B cell (primary cell): ENCODE results near the gene NTMT1. TPM values are rescaled to one million over a fixed set of nuclear protein-coding genes. Genes with fewer than 3 reads are reported as not detected.

ENCODE experiments used
- ATAC-seq: fragments of 200-7000 bp; cut with Tn5 transposase; one replicate; pipeline ENCODE4 v1.10.0; 2021; ENCODE audit warnings: low read depth, mild to moderate bottlenecking, moderate number of reproducible peaks, moderate library complexity
- CTCF ChIA-PET: fragments of 350-600 bp; sonication (Branson Sonifier 250); formaldehyde crosslinking; loops from one replicate; lab custom pipeline; 2021; ENCODE audit warnings: antibody characterized with exemption, inconsistent platforms; lab: Charles Lee
- POLR2A ChIA-PET: fragments of 350-600 bp; sonication (Branson Sonifier 250); formaldehyde crosslinking; loops from one replicate; lab custom pipeline; 2021; ENCODE audit warnings: antibody characterized with exemption; lab: Charles Lee
- DNase-seq: peaks from one replicate; pipeline ENCODE4 v3.0.0; 2013
- H2AFZ ChIP-seq: 2 replicates; pipeline ENCODE4 v1.6.1; 2012; ENCODE audit warnings: mild to moderate bottlenecking, low read depth, low read length; ENCODE audit not compliant: insufficient read depth, poor library complexity, severe bottlenecking
- H3K27ac ChIP-seq, 2 donors: 1 replicate in 1 of 2; 2 replicates in 1 of 2; pipeline ENCODE4 v1.5.1; 2012 to 2013; ENCODE audit warnings: low read length in 2 of 2, mild to moderate bottlenecking in 2 of 2, moderate library complexity in 1 of 2
- H3K27me3 ChIP-seq, 4 experiments: fragments of 200-600 bp in 1 of 4; sonication (generic) in 1 of 4; replicated peaks in 1 of 4; 1 replicate in 2 of 4; 2 replicates in 2 of 4; pipeline versions ENCODE4 v1.6.1 to v1.7.0; 2013 to 2016; ENCODE audit warnings: low read length in 3 of 4, mild to moderate bottlenecking in 2 of 4, mixed read lengths in 1 of 4, moderate library complexity in 1 of 4; ENCODE audit not compliant: insufficient read depth in 4 of 4, control insufficient read depth in 3 of 4; ENCODE audit errors: control extremely low read depth in 1 of 4
- H3K36me3 ChIP-seq, 2 experiments: replicated peaks in 1 of 2; 1 replicate in 1 of 2; 2 replicates in 1 of 2; pipeline versions ENCODE4 v1.6.1 to v1.7.1; 2013; ENCODE audit warnings: low read length in 1 of 2; ENCODE audit not compliant: insufficient read depth in 2 of 2, control insufficient read depth in 1 of 2; ENCODE audit errors: control extremely low read depth in 1 of 2, extremely low read depth in 1 of 2
- H3K4me1 ChIP-seq, 2 donors: fragments of 200-600 bp in 1 of 2; sonication (generic) in 1 of 2; 1 replicate in 1 of 2; 2 replicates in 1 of 2; pipeline versions ENCODE4 v1.5.1 to v1.6.1; 2013 to 2017; ENCODE audit warnings: low read length in 2 of 2; ENCODE audit not compliant: control insufficient read depth in 2 of 2, insufficient read depth in 2 of 2
- H3K4me2 ChIP-seq: replicated peaks from 2 replicates; pipeline ENCODE3; 2012; ENCODE audit warnings: mild to moderate bottlenecking, low read depth, low read length; ENCODE audit not compliant: poor library complexity, severe bottlenecking
- H3K4me3 ChIP-seq, 5 experiments: fragments of 200-600 bp in 1 of 5; sonication (generic) in 1 of 5; 1 replicate in 3 of 5; 2 replicates in 2 of 5; pipeline versions ENCODE4 v1.5.1 to v1.7.0; 2011 to 2016; ENCODE audit warnings: low read length in 4 of 5, mild to moderate bottlenecking in 4 of 5, low read depth in 2 of 5, control low read depth in 1 of 5, moderate library complexity in 1 of 5; ENCODE audit not compliant: insufficient read depth in 1 of 5; ENCODE audit errors: control extremely low read depth in 1 of 5, extremely low read depth in 1 of 5
- H3K79me2 ChIP-seq: fragments of 200-600 bp; sonication (generic); one replicate; pipeline ENCODE4 v1.6.0; 2016; ENCODE audit warnings: low read length; ENCODE audit not compliant: control insufficient read depth, insufficient read depth
- H3K9ac ChIP-seq: fragments of 200-600 bp; sonication (generic); 2 replicates; pipeline ENCODE4 v1.6.1; 2017; ENCODE audit warnings: mild to moderate bottlenecking, low read length, moderate library complexity
- H3K9me3 ChIP-seq, 3 donors: one replicate each; pipeline versions ENCODE4 v1.6.1 to v1.7.1; 2013; ENCODE audit warnings: low read length in 2 of 3; ENCODE audit not compliant: control insufficient read depth in 2 of 3, insufficient read depth in 1 of 3; ENCODE audit errors: control extremely low read depth in 1 of 3
- H4K20me1 ChIP-seq: 2 replicates; pipeline ENCODE4 v1.6.0; 2012; ENCODE audit warnings: mild to moderate bottlenecking, low read length; ENCODE audit not compliant: insufficient read depth, control insufficient read depth, poor library complexity, severe bottlenecking
- H3K27ac Mint-ChIP-seq: one replicate; pipeline ENCODE4 v1.8.0; 2021; ENCODE audit warnings: mixed read lengths
- H3K27me3 Mint-ChIP-seq: one replicate; pipeline ENCODE4 v1.8.0; 2021; ENCODE audit warnings: mixed read lengths
- H3K4me1 Mint-ChIP-seq: one replicate; pipeline ENCODE4 v1.8.0; 2021; ENCODE audit warnings: mixed read lengths
- H3K4me3 Mint-ChIP-seq: one replicate; pipeline ENCODE4 v1.8.0; 2021; ENCODE audit warnings: mixed read lengths
- H3K9me3 Mint-ChIP-seq: one replicate; pipeline ENCODE4 v1.8.0; 2022; ENCODE audit warnings: mixed read lengths; ENCODE audit not compliant: insufficient read depth
- CTCF ChIP-seq: fragments of 200-600 bp; IDR thresholded peaks from one replicate; pipeline ENCODE4 v1.8.0; 2022; ENCODE audit warnings: antibody characterized with exemption, mild to moderate bottlenecking
- EZH2 ChIP-seq: IDR thresholded peaks from 2 replicates; pipeline ENCODE4 v1.6.1; 2012; ENCODE audit warnings: borderline replicate concordance, low read depth, mild to moderate bottlenecking, moderate library complexity, low read length; ENCODE audit not compliant: insufficient read depth, poor library complexity, severe bottlenecking
- WGBS: methylation state at CpG from one replicate; pipeline ENCODE4 v1.1.5; 2013; ENCODE audit warnings: missing lambda C conversion rate; ENCODE audit not compliant: insufficient coverage; 5-methylcytosine and 5-hydroxymethylcytosine counted together
- intact Hi-C: fragments of 100-400 bp; cut with micrococcal nuclease; formaldehyde crosslinking; loops from one replicate; pipeline ENCODE4 v1.10.0; 2022
- polyA plus RNA-seq: library from polyadenylated mRNA; depleted of rRNA; stranded (reverse); fragments of >200 nt; gene quantifications from 2 replicates; pipeline ENCODE4 v1.2.3, GENCODE V29; 2012
- total RNA-seq, 2 donors: library from RNA; stranded (reverse); fragments of 120-200 nt in 1 of 2; gene quantifications; 1 replicate in 1 of 2; 2 replicates in 1 of 2; pipeline versions ENCODE4 v1.2.3 to v1.2.4, GENCODE V29; 2013 to 2022

Gene NTMT1
- total and polyA plus RNA-seq, 2 donors (not counting 1 experiment from before 2014, with no cell fraction given), result 21.8 to 35.3 TPM

- no peak for ATAC-seq
- ChIA-PET CTCF (no interaction called here), POLR2A (interaction anchor here (0.5 kb wide), 1 partner anchor 73 kb away, joined by 5 read pairs; no protein-coding TSS in a partner anchor)
- Histone ChIP-seq H3K27me3 (peaks cover 0 to 3% (median 0%) of the 10 kb centered on the region in 4 experiments), H2AFZ (no peak overlapping the region), H3K4me1 (no peaks in the 10 kb centered on the region), H3K27ac (no peak overlapping the region), H3K4me3 (no peak overlapping the region), H3K9ac (no peak overlapping the region), H3K36me3 (no peaks in the 10 kb centered on the region), H4K20me1 (no peaks in the 10 kb centered on the region), H3K4me2 (no peak overlapping the region), H3K9me3 (no peaks in the 10 kb centered on the region), H3K79me2 (no peaks in the 10 kb centered on the region)
- DNase-seq, result no peak
- no peaks in the 10 kb centered on the region for H3K9me3 Mint-ChIP-seq
- H3K27me3 Mint-ChIP-seq, result peaks cover 17% of the 10 kb centered on the region
- no peaks in the 10 kb centered on the region for H3K4me1 Mint-ChIP-seq
- H3K27ac Mint-ChIP-seq, result no peak overlapping the region
- WGBS, result 96% methylated on average over 7 of the region's 7 CpGs
- no peak overlapping the region for H3K4me3 Mint-ChIP-seq
- intact Hi-C loops, result no loop called here
- no peak for TF ChIP-seq EZH2
- no peak for TF ChIP-seq CTCF
Measured at GRCh38 chr9:129655154-129655553, 29.2 kb downstream of the NTMT1 start.

DNA sequence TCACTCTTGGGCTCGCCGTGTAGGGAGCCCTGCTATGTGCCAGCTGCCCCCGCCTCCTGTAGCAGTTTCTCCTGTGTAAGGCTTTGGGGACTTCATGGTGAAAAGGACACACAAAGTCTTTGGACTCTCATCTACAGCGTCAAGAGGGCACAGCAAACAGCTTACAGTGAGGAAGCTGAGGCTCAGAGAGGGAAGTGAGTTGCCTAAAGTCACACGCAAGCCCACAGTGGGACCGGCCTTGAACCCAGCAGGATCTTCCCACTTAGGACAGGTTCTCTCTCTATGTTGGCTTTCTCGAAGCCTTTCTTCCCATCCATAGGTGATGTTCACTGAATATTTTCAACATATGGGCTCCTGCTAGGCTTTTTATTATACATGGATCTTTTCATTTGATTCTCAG is 29.7 kb downstream of the NTMT1 start:
- H3K27ac Mint-ChIP-seq, result no peak overlapping the region
- Histone ChIP-seq H3K79me2 (no peaks in the 10 kb centered on the region), H3K27me3 (peaks cover 0 to 3% (median 0%) of the 10 kb centered on the region in 4 experiments), H2AFZ (no peak overlapping the region), H3K9me3 (no peaks in the 10 kb centered on the region), H3K4me3 (no peak overlapping the region), H3K4me2 (no peak overlapping the region), H3K36me3 (no peaks in the 10 kb centered on the region), H3K4me1 (no peaks in the 10 kb centered on the region), H4K20me1 (no peaks in the 10 kb centered on the region), H3K9ac (no peak overlapping the region), H3K27ac (no peak overlapping the region)
- no peak overlapping the region for H3K4me3 Mint-ChIP-seq
- WGBS, result 67% methylated on average over 4 of the region's 7 CpGs
- POLR2A ChIA-PET, result no interaction called here
- DNase-seq (no peak), ATAC-seq (no peak)
- peaks cover 12% of the 10 kb centered on the region for H3K27me3 Mint-ChIP-seq
- intact Hi-C loops, result no loop called here
- CTCF ChIA-PET, result no interaction called here
- no peaks in the 10 kb centered on the region for H3K9me3 Mint-ChIP-seq
- no peaks in the 10 kb centered on the region for H3K4me1 Mint-ChIP-seq
- no peak for TF ChIP-seq CTCF
- TF ChIP-seq EZH2, result no peak
